IMR-90 (cell line): ENCODE results near the gene PPM1H. TPM values are rescaled to one million over a fixed set of nuclear protein-coding genes. Genes with fewer than 3 reads are reported as not detected.

Experiments used
- ATAC-seq: fragments of 200-7000 bp; cut with Tn5 transposase; 2 replicates; pipeline ENCODE4 v1.9.1; 2020; ENCODE audit warnings: low read depth, mild to moderate bottlenecking, moderate library complexity
- BruUV-seq: library from RNA; stranded (reverse); fragments of 400-500 nt; replicated peaks from 2 replicates; lab custom pipeline; 2021; lab: Mats Ljungman, UMichigan
- CTCF ChIA-PET: fragments of 300-600 bp; formaldehyde crosslinking; extraction: SDS; loops from one replicate; lab custom pipeline; 2021; ENCODE audit warnings: antibody characterized with exemption; lab: Yijun Ruan, JAX
- POLR2A ChIA-PET: fragments of 300-600 bp; sonication (Branson Sonifier 250); formaldehyde crosslinking; loops from one replicate; lab custom pipeline; 2022; ENCODE audit warnings: antibody characterized with exemption; ENCODE audit not compliant: unreplicated experiment; lab: Charles Lee
- DNase-seq: peaks from one replicate; pipeline ENCODE4 v3.0.0; 2013
- H2AFZ ChIP-seq: replicated peaks from 2 replicates; pipeline ENCODE3; 2013; ENCODE audit warnings: low read length, mild to moderate bottlenecking; ENCODE audit not compliant: poor library complexity
- H2AK5ac ChIP-seq: 2 replicates; pipeline ENCODE4 v1.6.1; 2013; ENCODE audit warnings: low read depth, low read length, inconsistent platforms
- H2AK9ac ChIP-seq: replicated peaks from 2 replicates; pipeline ENCODE3; 2013; ENCODE audit warnings: mild to moderate bottlenecking, low read depth, low read length, moderate library complexity; ENCODE audit not compliant: poor library complexity
- H2BK120ac ChIP-seq: 2 replicates; pipeline ENCODE4 v1.6.1; 2013; ENCODE audit warnings: low read depth, low read length, inconsistent platforms
- H2BK15ac ChIP-seq: 3 replicates; pipeline ENCODE4 v1.6.1; 2013; ENCODE audit warnings: low read depth, low read length, inconsistent platforms
- H2BK20ac ChIP-seq: 2 replicates; pipeline ENCODE4 v1.6.1; 2013; ENCODE audit warnings: low read depth, mild to moderate bottlenecking, inconsistent platforms, low read length, moderate library complexity
- H2BK5ac ChIP-seq: 2 replicates; pipeline ENCODE4 v1.6.1; 2013; ENCODE audit warnings: mild to moderate bottlenecking, low read depth, low read length, inconsistent platforms; ENCODE audit not compliant: poor library complexity, severe bottlenecking
- H3K14ac ChIP-seq: replicated peaks from 2 replicates; pipeline ENCODE4 v1.6.1; 2013; ENCODE audit warnings: low read depth, low read length, inconsistent platforms
- H3K18ac ChIP-seq: 2 replicates; pipeline ENCODE4 v1.6.1; 2013; ENCODE audit warnings: low read depth, low read length, control low read depth
- H3K23ac ChIP-seq: 2 replicates; pipeline ENCODE4 v1.6.1; 2013; ENCODE audit warnings: low read depth, low read length, inconsistent platforms
- H3K27ac ChIP-seq: 2 replicates; pipeline ENCODE4 v1.5.1; 2013; ENCODE audit warnings: mild to moderate bottlenecking, control low read depth, low read length; ENCODE audit not compliant: insufficient read depth
- H3K27me3 ChIP-seq: 2 replicates; pipeline ENCODE4 v1.6.1; 2013; ENCODE audit warnings: low read length; ENCODE audit not compliant: control insufficient read depth, insufficient read depth
- H3K36me3 ChIP-seq: 2 replicates; pipeline ENCODE4 v1.6.1; 2013; ENCODE audit warnings: low read length, mixed read lengths; ENCODE audit not compliant: control insufficient read depth, insufficient read depth
- H3K4ac ChIP-seq: 2 replicates; pipeline ENCODE4 v1.6.1; 2013; ENCODE audit warnings: low read depth, low read length, inconsistent platforms
- H3K4me1 ChIP-seq: 2 replicates; pipeline ENCODE4 v1.6.1; 2013; ENCODE audit warnings: low read length, mixed read lengths; ENCODE audit not compliant: control insufficient read depth, insufficient read depth
- H3K4me2 ChIP-seq: 2 replicates; pipeline ENCODE4 v1.6.1; 2013; ENCODE audit warnings: low read depth, mild to moderate bottlenecking, control low read depth, low read length, moderate library complexity
- H3K4me3 ChIP-seq: 2 replicates; pipeline ENCODE4 v1.5.1; 2013; ENCODE audit warnings: low read depth, mild to moderate bottlenecking, control low read depth, low read length, moderate library complexity; ENCODE audit not compliant: insufficient read depth
- H3K56ac ChIP-seq: 2 replicates; pipeline ENCODE4 v1.6.1; 2013; ENCODE audit warnings: low read length, inconsistent platforms; ENCODE audit not compliant: insufficient read depth; ENCODE audit errors: extremely low read depth
- H3K79me1 ChIP-seq, 2 experiments: 2 replicates each; pipeline ENCODE4 v1.6.1; 2013; ENCODE audit warnings: low read length in 2 of 2, inconsistent platforms in 1 of 2, low read depth in 1 of 2
- H3K9ac ChIP-seq: 2 replicates; pipeline ENCODE4 v1.6.1; 2013; ENCODE audit warnings: low read depth, low read length, control low read depth
- H3K9me1 ChIP-seq: 2 replicates; pipeline ENCODE4 v1.6.1; 2013; ENCODE audit warnings: low read length, inconsistent platforms; ENCODE audit not compliant: insufficient read depth
- H3K9me3 ChIP-seq: 2 replicates; pipeline ENCODE4 v1.6.1; 2013; ENCODE audit warnings: low read length; ENCODE audit not compliant: control insufficient read depth, insufficient read depth
- H4K20me1 ChIP-seq: 2 replicates; pipeline ENCODE4 v1.6.1; 2013; ENCODE audit warnings: low read length, inconsistent platforms; ENCODE audit not compliant: insufficient read depth
- H4K5ac ChIP-seq: 2 replicates; pipeline ENCODE4 v1.6.1; 2013; ENCODE audit warnings: mild to moderate bottlenecking, low read depth, low read length, control low read depth
- H4K8ac ChIP-seq, 2 experiments: 2 replicates each; pipeline ENCODE4 v1.6.1; 2013; ENCODE audit warnings: low read depth in 2 of 2, low read length in 2 of 2, control low read depth in 1 of 2, inconsistent platforms in 1 of 2
- H4K91ac ChIP-seq: 2 replicates; pipeline ENCODE4 v1.6.1; 2013; ENCODE audit warnings: low read depth, low read length, inconsistent platforms; ENCODE audit not compliant: insufficient read depth
- BHLHE40 ChIP-seq: fragments of 150-350 bp; IDR thresholded peaks from 2 replicates; pipeline ENCODE4 v1.6.1; 2016; ENCODE audit warnings: mild to moderate bottlenecking, low read depth, low read length
- CEBPB ChIP-seq: IDR thresholded peaks from 2 replicates; pipeline ENCODE4 v1.6.1; 2012; ENCODE audit warnings: low read depth, low read length, improper control_type of control experiment
- CHD1 ChIP-seq: IDR thresholded peaks from 2 replicates; pipeline ENCODE4 v1.6.1; 2012; ENCODE audit warnings: low read depth, low read length, improper control_type of control experiment
- CTCF ChIP-seq: conservative IDR thresholded peaks from 2 replicates; pipeline ENCODE4 v1.5.1; 2012; ENCODE audit warnings: mild to moderate bottlenecking, low read depth, low read length, improper control_type of control experiment
- ELK1 ChIP-seq: fragments of 150-350 bp; IDR thresholded peaks from 2 replicates; pipeline ENCODE4 v1.6.1; 2016; ENCODE audit warnings: low read depth, mild to moderate bottlenecking, low read length, moderate library complexity, borderline replicate concordance
- FOS ChIP-seq: fragments of 150-350 bp; IDR thresholded peaks from 2 replicates; pipeline ENCODE4 v1.6.1; 2016; ENCODE audit warnings: low read depth, low read length
- MAFK ChIP-seq: IDR thresholded peaks from 2 replicates; pipeline ENCODE4 v1.6.1; 2012; ENCODE audit warnings: low read depth, low read length, improper control_type of control experiment
- MAZ ChIP-seq: IDR thresholded peaks from 2 replicates; pipeline ENCODE4 v1.6.1; 2012; ENCODE audit warnings: low read depth, mild to moderate bottlenecking, low read length, improper control_type of control experiment, moderate library complexity, borderline replicate concordance
- NFE2L2 ChIP-seq: fragments of 150-350 bp; IDR thresholded peaks from 2 replicates; pipeline ENCODE4 v1.6.1; 2016; ENCODE audit warnings: low read depth, mild to moderate bottlenecking, low read length
- POLR2A ChIP-seq: IDR thresholded peaks from 2 replicates; pipeline ENCODE4 v1.6.1; 2012; ENCODE audit warnings: mild to moderate bottlenecking, low read depth, low read length
- RAD21 ChIP-seq: IDR thresholded peaks from 2 replicates; pipeline ENCODE4 v1.6.1; 2012; ENCODE audit warnings: low read length, improper control_type of control experiment
- RFX5 ChIP-seq: IDR thresholded peaks from 2 replicates; pipeline ENCODE4 v1.8.0; 2012; ENCODE audit warnings: low read depth, mild to moderate bottlenecking, low read length, moderate library complexity
- WGBS, 2 experiments: methylation state at CpG; one replicate each; pipeline versions ENCODE4 v1.1.5 to v1.1.7; 2013; ENCODE audit warnings: missing lambda C conversion rate in 2 of 2; ENCODE audit not compliant: insufficient read length in 1 of 2; ENCODE audit errors: extremely low coverage in 2 of 2; 5-methylcytosine and 5-hydroxymethylcytosine counted together
- dilution Hi-C: fragments of 300-500 bp; cut with HindIII; formaldehyde crosslinking; loops from one replicate; pipeline ENCODE4 v1.14.3; 2018; ENCODE audit warnings: low sequenced_read_pairs; ENCODE audit not compliant: unreplicated experiment
- in situ Hi-C: fragments of 300-500 bp; cut with MboI; formaldehyde crosslinking; loops from 3 replicates; pipeline ENCODE4 v1.14.3; 2019; ENCODE audit warnings: low sequenced_read_pairs, inconsistent platforms, mixed read lengths
- intact Hi-C: fragments of 100-400 bp; cut with micrococcal nuclease; formaldehyde crosslinking; loops from 2 replicates; pipeline ENCODE4 v1.10.0; 2022
- polyA plus RNA-seq, 3 experiments: library from polyadenylated mRNA; depleted of rRNA; stranded (reverse); fragments of >200 nt; gene quantifications; 2 replicates each; pipeline ENCODE4 v1.2.3, GENCODE V29; 2012; ENCODE audit warnings: low replicate concordance in 1 of 3
- total RNA-seq: library from RNA; depleted of rRNA; stranded (reverse); fragments of >200 nt; gene quantifications from 2 replicates; pipeline ENCODE4 v1.2.3, GENCODE V29; 2012

The PPM1H gene
- total and polyA plus RNA-seq, 2 of the 4 experiments (the other 2 are of a cell fraction) = 0.14 to 0.18 TPM

- H3K4ac ChIP-seq = no peak overlapping the region
- H2BK20ac ChIP-seq = no peak overlapping the region
- no peak overlapping the region for H2AK5ac ChIP-seq
- POLR2A ChIA-PET = no interaction called here
- no peak overlapping the region for H4K91ac ChIP-seq
- peaks cover 18% of the 10 kb centered on the region for H3K27me3 ChIP-seq
- H3K79me1 ChIP-seq = no peaks in the 10 kb centered on the region
- no peak overlapping the region for H3K9ac ChIP-seq
- CTCF ChIA-PET = no interaction called here
- no peak overlapping the region for H2AFZ ChIP-seq
- dilution Hi-C loops (no loop called here), intact Hi-C loops (no loop called here), in situ Hi-C loops (no loop called here)
- WGBS, 2 experiments = 88% methylated on average over 1 of the region's 1 CpG; no CpG with 5 or more reads in 1 of the 2 experiments
- no peak overlapping the region for H2BK15ac ChIP-seq
- H3K4me2 ChIP-seq = no peak overlapping the region
- no peak overlapping the region for H3K27ac ChIP-seq
- no peaks in the 10 kb centered on the region for H3K36me3 ChIP-seq
- H4K5ac ChIP-seq = no peak overlapping the region
- no TSS peak for BruUV-seq
- no peak overlapping the region for H3K56ac ChIP-seq
- H3K14ac ChIP-seq = no peak overlapping the region
- H3K18ac ChIP-seq = no peak overlapping the region
- no peak for ATAC-seq
- no peak overlapping the region for H4K8ac ChIP-seq
- H3K9me1 ChIP-seq = no peaks in the 10 kb centered on the region; the same call in 1 of the 2 replicates
- no peak overlapping the region for H3K23ac ChIP-seq
- H3K4me1 ChIP-seq = no peaks in the 10 kb centered on the region
- no peak overlapping the region for H2AK9ac ChIP-seq
- no peak overlapping the region for H2BK5ac ChIP-seq
- no peaks in the 10 kb centered on the region for H4K20me1 ChIP-seq
- no peak overlapping the region for H2BK120ac ChIP-seq
- H3K4me3 ChIP-seq = no peak overlapping the region
- DNase-seq = no peak
- H3K9me3 ChIP-seq = no peaks in the 10 kb centered on the region; the same call in 1 of the 2 replicates
- TF ChIP-seq CHD1 (no peak), POLR2A (no peak), BHLHE40 (no peak), RFX5 (no peak), RAD21 (no peak), CEBPB (no peak), CTCF (no peak), MAFK (no peak), FOS (no peak), ELK1 (no peak), MAZ (no peak), NFE2L2 (no peak)
Measured at GRCh38 chr12:62909340-62909739, 25.6 kb downstream of the PPM1H start.
